K562 (cell line): Measurements from ENCODE around the gene DNAH3. TPM values are rescaled to one million over a fixed set of nuclear protein-coding genes. Genes with fewer than 3 reads are reported as not detected.

Source experiments
- ATAC-seq: fragments of 200-7000 bp; cut with Tn5 transposase; 3 replicates; pipeline ENCODE4 v1.9.1; 2020; ENCODE audit warnings: moderate library complexity
- BruUV-seq: library from RNA; stranded (reverse); fragments of 400-500 nt; replicated peaks from 2 replicates; lab custom pipeline; 2021; lab: Mats Ljungman, UMichigan
- CTCF ChIA-PET: fragments of 300-600 bp; formaldehyde crosslinking; extraction: SDS; loops from one replicate; lab custom pipeline; 2021; ENCODE audit warnings: low intra/inter-chr PET ratio; lab: Yijun Ruan, JAX
- POLR2A ChIA-PET: fragments of 300-600, 350-650 bp; sonication (Branson Sonifier 250); formaldehyde crosslinking; extraction: SDS; loops from one replicate; lab custom pipeline; 2021; ENCODE audit warnings: antibody characterized with exemption, inconsistent platforms; lab: Yijun Ruan, JAX
- DNase-seq, 4 experiments: peaks; one replicate each; pipeline versions ENCODE4 v3.0.0 to v3.0.0-alpha.2; 2011 to 2018; ENCODE audit warnings: low spot score in 3 of 4, mixed read lengths in 3 of 4; ENCODE audit errors: extremely low read depth in 1 of 4
- FAIRE-seq: peaks from 2 replicates; lab custom pipeline; 2011; peaks lifted over from hg19 to GRCh38; lab: Jason Lieb, UNC
- H2AFZ ChIP-seq: 2 replicates; pipeline ENCODE4 v1.6.0; 2011; ENCODE audit warnings: low read depth, low read length, control low read depth, inconsistent platforms
- H3K27ac ChIP-seq: fragments of 200-600 bp; 3 replicates; pipeline ENCODE4 v1.8.0; 2011; ENCODE audit warnings: low read depth, mild to moderate bottlenecking, control low read depth, inconsistent platforms, low read length, moderate library complexity, mixed read lengths; ENCODE audit errors: extremely low read depth
- H3K27me3 ChIP-seq, 2 experiments: fragments of 300-600 bp in 1 of 2; 2 replicates in 1 of 2; 3 replicates in 1 of 2; pipeline versions ENCODE4 v1.6.0 to v1.8.0; 2011; ENCODE audit warnings: inconsistent platforms in 2 of 2, low read length in 2 of 2, mild to moderate bottlenecking in 1 of 2, mixed read lengths in 1 of 2, moderate library complexity in 1 of 2; ENCODE audit not compliant: control insufficient read depth in 2 of 2, insufficient read depth in 2 of 2
- H3K36me3 ChIP-seq: fragments of 300-600 bp; 3 replicates; pipeline ENCODE4 v1.8.0; 2011; ENCODE audit warnings: mild to moderate bottlenecking, low read length, inconsistent platforms; ENCODE audit not compliant: control insufficient read depth, insufficient read depth
- H3K4me1 ChIP-seq, 2 experiments: fragments of 200-600 bp in 1 of 2; replicated peaks in 1 of 2; 2 replicates in 1 of 2; 3 replicates in 1 of 2; pipeline versions ENCODE4 v1.5.1 to v1.8.0; 2011; ENCODE audit warnings: inconsistent platforms in 2 of 2, low read length in 2 of 2, mild to moderate bottlenecking in 1 of 2, mixed read lengths in 1 of 2, moderate library complexity in 1 of 2; ENCODE audit not compliant: control insufficient read depth in 2 of 2, insufficient read depth in 2 of 2
- H3K4me2 ChIP-seq: 2 replicates; pipeline ENCODE4 v1.6.1; 2011; ENCODE audit warnings: low read length, control low read depth, inconsistent platforms, mixed read lengths; ENCODE audit not compliant: insufficient read depth
- H3K4me3 ChIP-seq: fragments of 200-600 bp; sonication (generic), shearing (Covaris generic); 2 replicates; pipeline ENCODE4 v1.5.1; 2016; ENCODE audit warnings: control low read depth, inconsistent platforms
- H3K79me2 ChIP-seq: fragments of 200-600 bp; 3 replicates; pipeline ENCODE4 v1.8.0; 2011; ENCODE audit warnings: low read length, inconsistent platforms; ENCODE audit not compliant: control insufficient read depth, insufficient read depth
- H3K9ac ChIP-seq, 2 experiments: 2 replicates each; pipeline versions ENCODE4 v1.6.0 to v1.6.1; 2011; ENCODE audit warnings: low read depth in 2 of 2, low read length in 2 of 2, control low read depth in 1 of 2, inconsistent platforms in 1 of 2, mild to moderate bottlenecking in 1 of 2, mixed read lengths in 1 of 2; ENCODE audit not compliant: insufficient read depth in 1 of 2
- H3K9me1 ChIP-seq: one replicate; pipeline ENCODE4 v1.6.0; 2011; ENCODE audit warnings: inconsistent platforms, mild to moderate bottlenecking, low read length, moderate library complexity; ENCODE audit not compliant: control insufficient read depth, insufficient read depth
- H3K9me3 ChIP-seq: replicated peaks from 2 replicates; pipeline ENCODE4 v1.5.1; 2011; ENCODE audit warnings: low read depth, low read length, inconsistent platforms; ENCODE audit not compliant: control insufficient read depth, insufficient read depth
- H4K20me1 ChIP-seq: replicated peaks from 2 replicates; pipeline ENCODE4 v1.6.1; 2011; ENCODE audit warnings: low read length, inconsistent platforms, mixed read lengths; ENCODE audit not compliant: control insufficient read depth, insufficient read depth
- BDP1 ChIP-seq: IDR thresholded peaks from 3 replicates; pipeline ENCODE4 v1.6.1; 2011; ENCODE audit not compliant: insufficient read length, insufficient read depth
- BMI1 ChIP-seq: fragments of 150-350 bp; IDR thresholded peaks from 2 replicates; pipeline ENCODE4 v1.6.1; 2014; ENCODE audit warnings: low read length
- EZH2 ChIP-seq: IDR thresholded peaks from 2 replicates; pipeline ENCODE4 v1.6.1; 2012; ENCODE audit warnings: low read depth, mild to moderate bottlenecking, inconsistent platforms, low read length, borderline replicate concordance
- HLTF ChIP-seq: fragments of 450-650 bp; IDR thresholded peaks from 2 replicates; pipeline ENCODE4 v1.6.1; 2016
- HNRNPLL ChIP-seq: fragments of 200-400 bp; formaldehyde crosslinking; IDR thresholded peaks from 2 replicates; pipeline ENCODE4 v1.6.1; 2017; ENCODE audit warnings: low read length, low read depth, mild to moderate bottlenecking; ENCODE audit not compliant: poor library complexity, severe bottlenecking
- KDM2B ChIP-seq: fragments of 250-450 bp; sonication (Bioruptor Pico); IDR thresholded peaks from 2 replicates; pipeline ENCODE4 v1.8.0; 2021; ENCODE audit warnings: mild to moderate bottlenecking, moderate library complexity
- MCM2 ChIP-seq: fragments of 450-650 bp; IDR thresholded peaks from 2 replicates; pipeline ENCODE4 v1.6.1; 2017; ENCODE audit warnings: low read depth, mild to moderate bottlenecking
- STAT5B ChIP-seq: fragments of 250-450 bp; sonication (Bioruptor Pico); IDR thresholded peaks from 2 replicates; pipeline ENCODE4 v1.8.0; 2021; ENCODE audit warnings: mild to moderate bottlenecking, inconsistent platforms
- TOE1 ChIP-seq, 2 experiments: fragments of 450-650 bp in 1 of 2; sonication (generic) in 1 of 2; formaldehyde crosslinking in 1 of 2; IDR thresholded peaks; 2 replicates each; pipeline versions ENCODE4 v1.7.1 to v1.8.0; 2016 to 2022; ENCODE audit warnings: borderline replicate concordance in 2 of 2, mild to moderate bottlenecking in 2 of 2, antibody characterized with exemption in 1 of 2, inconsistent platforms in 1 of 2, low read depth in 1 of 2, missing genetic modification reagents in 1 of 2, moderate library complexity in 1 of 2
- ZNF12 ChIP-seq: sonication (generic); formaldehyde crosslinking; IDR thresholded peaks from 2 replicates; pipeline ENCODE4 v1.4.0; 2020; ENCODE audit warnings: mild to moderate bottlenecking, missing genetic modification reagents
- ZNF561 ChIP-seq: fragments of 450-650 bp; formaldehyde crosslinking; conservative IDR thresholded peaks from 2 replicates; pipeline ENCODE4 v1.4.0; 2020; ENCODE audit warnings: mild to moderate bottlenecking, moderate library complexity
- WGBS: fragments of 100-300 bp; shearing (Covaris generic); methylation state at CpG from one replicate; pipeline ENCODE4 v1.1.6; 2016; ENCODE audit warnings: low coverage, mixed read lengths; ENCODE audit not compliant: insufficient coverage; ENCODE audit errors: missing lambda C conversion rate; 5-methylcytosine and 5-hydroxymethylcytosine counted together
- in situ Hi-C: fragments of 300-500 bp; cut with MboI; formaldehyde crosslinking; loops from 4 replicates; pipeline ENCODE4 v1.15.0; 2018; ENCODE audit warnings: inconsistent platforms, mixed read lengths
- intact Hi-C: fragments of 100-400 bp; cut with micrococcal nuclease; formaldehyde crosslinking; loops from 2 replicates; pipeline ENCODE4 v1.14.2; 2022
- polyA plus RNA-seq, 8 experiments: library from polyadenylated mRNA; depleted of rRNA in 4 of 8; stranded (reverse) in 5 of 8; unstranded in 3 of 8; fragments of >200 nt; fragmentation: Nextera tagmentation in 2 of 8; fragmentation: Illumina TruSeq in 1 of 8; extraction: Ambion mirVana in 2 of 8; extraction: Trizol in 1 of 8; gene quantifications; 2 replicates each; pipeline versions ENCODE4 v1.2.1 to v1.2.3, GENCODE V29; 2011 to 2014; ENCODE audit warnings: inconsistent platforms in 1 of 8, missing spikeins in 1 of 8
- total RNA-seq, 7 experiments: library from RNA; depleted of rRNA in 6 of 7; stranded (reverse); fragments of >200 nt in 6 of 7; fragmentation: Illumina TruSeq in 2 of 7; extraction: Trizol in 2 of 7; gene quantifications; 2 replicates each; pipeline versions ENCODE4 v1.2.1 to v1.2.3, GENCODE V29; 2011 to 2021; ENCODE audit warnings: low replicate concordance in 1 of 7
- TF ChIP-seq, protein P1 (sequence below): fragments of 450-650 bp; IDR thresholded peaks from 2 replicates; pipeline ENCODE4 v1.6.1; 2016; ENCODE audit warnings: antibody characterized with exemption
- TF ChIP-seq, protein P2 (sequence below): sonication (generic); formaldehyde crosslinking; IDR thresholded peaks from 2 replicates; pipeline ENCODE4 v1.8.0; 2023; ENCODE audit warnings: mild to moderate bottlenecking, missing genetic modification reagents
- TF ChIP-seq, protein P3 (sequence below): IDR thresholded peaks from 2 replicates; pipeline ENCODE4 v1.6.1; 2012; ENCODE audit warnings: low read depth, low read length, improper control_type of control experiment, borderline replicate concordance

DNAH3 gene
- total and polyA plus RNA-seq, 9 of the 15 experiments (the other 6 are each of a cell fraction or from before 2014, with no cell fraction given), result 0.32 to 0.84 (median 0.44) TPM

DNA sequence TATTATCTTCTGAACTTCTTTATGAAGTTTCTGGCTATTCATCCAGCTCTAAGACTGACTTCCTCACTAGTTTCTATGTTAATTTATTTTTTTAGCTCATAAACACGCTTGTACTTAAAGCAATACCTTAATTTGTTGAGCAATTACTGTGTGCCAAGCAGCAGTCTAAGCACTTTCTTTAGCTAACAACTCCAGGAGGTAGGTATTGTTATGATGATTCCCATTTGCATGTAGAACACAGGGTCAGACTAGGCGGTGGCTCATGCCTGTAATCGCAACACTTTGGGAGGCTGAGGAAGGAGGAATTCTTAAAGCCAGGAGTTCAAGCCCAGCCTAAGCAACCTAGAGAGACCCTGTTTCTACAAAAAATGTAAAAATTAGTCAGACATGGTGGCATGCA, 19.8 kb downstream of the DNAH3 start:
- no peak overlapping the region for H3K9ac ChIP-seq
- 35% methylated on average over 3 of the region's 3 CpGs for WGBS
- no peak overlapping the region for H2AFZ ChIP-seq
- peaks cover 14 to 30% of the 10 kb centered on the region in 2 experiments; a peak in 4 of 5 replicates for H3K27me3 ChIP-seq
- TF ChIP-seq, protein P1, sequence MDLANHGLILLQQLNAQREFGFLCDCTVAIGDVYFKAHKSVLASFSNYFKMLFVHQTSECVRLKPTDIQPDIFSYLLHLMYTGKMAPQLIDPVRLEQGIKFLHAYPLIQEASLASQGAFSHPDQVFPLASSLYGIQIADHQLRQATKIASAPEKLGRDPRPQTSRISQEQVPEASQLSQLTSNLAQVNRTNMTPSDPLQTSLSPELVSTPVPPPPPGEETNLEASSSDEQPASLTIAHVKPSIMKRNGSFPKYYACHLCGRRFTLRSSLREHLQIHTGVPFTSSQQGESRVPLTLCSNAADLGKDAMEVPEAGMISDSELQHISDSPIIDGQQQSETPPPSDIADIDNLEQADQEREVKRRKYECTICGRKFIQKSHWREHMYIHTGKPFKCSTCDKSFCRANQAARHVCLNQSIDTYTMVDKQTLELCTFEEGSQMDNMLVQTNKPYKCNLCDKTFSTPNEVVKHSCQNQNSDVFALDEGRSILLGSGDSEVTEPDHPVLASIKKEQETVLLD, result no peak
- TF ChIP-seq HLTF (no peak), BDP1 (no peak), HNRNPLL (no peak), TOE1 (IDR thresholded peaks at IDR 0.05; ENCODE audit: borderline replicate concordance) (no peak), TOE1 (CRISPR knock-in tag; IDR thresholded peaks at IDR 0.05; ENCODE audit: borderline replicate concordance, low read depth) (no peak), MCM2 (no peak), BMI1 (no peak), KDM2B (CRISPR knock-in tag) (no peak), ZNF12 (CRISPR knock-in tag) (no peak), EZH2 (no peak), ZNF561 (CRISPR knock-in tag) (no peak), STAT5B (no peak)
- TF ChIP-seq, protein P2, sequence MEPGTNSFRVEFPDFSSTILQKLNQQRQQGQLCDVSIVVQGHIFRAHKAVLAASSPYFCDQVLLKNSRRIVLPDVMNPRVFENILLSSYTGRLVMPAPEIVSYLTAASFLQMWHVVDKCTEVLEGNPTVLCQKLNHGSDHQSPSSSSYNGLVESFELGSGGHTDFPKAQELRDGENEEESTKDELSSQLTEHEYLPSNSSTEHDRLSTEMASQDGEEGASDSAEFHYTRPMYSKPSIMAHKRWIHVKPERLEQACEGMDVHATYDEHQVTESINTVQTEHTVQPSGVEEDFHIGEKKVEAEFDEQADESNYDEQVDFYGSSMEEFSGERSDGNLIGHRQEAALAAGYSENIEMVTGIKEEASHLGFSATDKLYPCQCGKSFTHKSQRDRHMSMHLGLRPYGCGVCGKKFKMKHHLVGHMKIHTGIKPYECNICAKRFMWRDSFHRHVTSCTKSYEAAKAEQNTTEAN (CRISPR knock-in tag), result no peak
- TF ChIP-seq, protein P3, sequence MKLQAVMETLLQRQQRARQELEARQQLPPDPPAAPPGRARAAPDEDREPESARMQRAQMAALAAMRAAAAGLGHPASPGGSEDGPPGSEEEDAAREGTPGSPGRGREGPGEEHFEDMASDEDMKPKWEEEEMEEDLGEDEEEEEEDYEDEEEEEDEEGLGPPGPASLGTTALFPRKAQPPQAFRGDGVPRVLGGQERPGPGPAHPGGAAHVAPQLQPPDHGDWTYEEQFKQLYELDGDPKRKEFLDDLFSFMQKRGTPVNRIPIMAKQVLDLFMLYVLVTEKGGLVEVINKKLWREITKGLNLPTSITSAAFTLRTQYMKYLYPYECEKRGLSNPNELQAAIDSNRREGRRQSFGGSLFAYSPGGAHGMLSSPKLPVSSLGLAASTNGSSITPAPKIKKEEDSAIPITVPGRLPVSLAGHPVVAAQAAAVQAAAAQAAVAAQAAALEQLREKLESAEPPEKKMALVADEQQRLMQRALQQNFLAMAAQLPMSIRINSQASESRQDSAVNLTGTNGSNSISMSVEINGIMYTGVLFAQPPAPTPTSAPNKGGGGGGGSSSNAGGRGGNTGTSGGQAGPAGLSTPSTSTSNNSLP, result no peak
- H3K9me1 ChIP-seq, result no peaks in the 10 kb centered on the region
- in situ Hi-C loops, result no loop called here
- intact Hi-C loops, result no loop called here
- no peaks in the 10 kb centered on the region for H3K79me2 ChIP-seq
- ATAC-seq (no peak), FAIRE-seq (no peak), DNase-seq (no peak)
- H3K4me2 ChIP-seq, result no peak overlapping the region
- no peaks in the 10 kb centered on the region for H3K9me3 ChIP-seq
- no peaks in the 10 kb centered on the region; a peak in 1 of 5 replicates for H3K4me1 ChIP-seq
- CTCF ChIA-PET, result no interaction called here
- POLR2A ChIA-PET, result interaction anchor here (0.6 to 1.6 kb wide), 4 partner anchors 9 to 315 kb away, joined by 3 to 4 read pairs (median 4); no protein-coding TSS in a partner anchor
- H3K36me3 ChIP-seq, result no peaks in the 10 kb centered on the region
- no peaks in the 10 kb centered on the region for H4K20me1 ChIP-seq
- no peak overlapping the region for H3K27ac ChIP-seq
- BruUV-seq, result no TSS peak
- H3K4me3 ChIP-seq, result no peak overlapping the region
